CD4-positive, alpha-beta memory T cell (primary cell): ENCODE results near the gene RNF182. TPM values are rescaled to one million over a fixed set of nuclear protein-coding genes. Genes with fewer than 3 reads are reported as not detected.

ENCODE experiments used
- CTCF ChIA-PET: fragments of 350-600 bp; sonication (Branson Sonifier 250); formaldehyde crosslinking; loops from one replicate; lab custom pipeline; 2021; ENCODE audit warnings: inconsistent platforms; ENCODE audit not compliant: partially characterized antibody; lab: Charles Lee
- POLR2A ChIA-PET: fragments of 350-600 bp; sonication (Branson Sonifier 250); formaldehyde crosslinking; loops from one replicate; lab custom pipeline; 2021; ENCODE audit not compliant: partially characterized antibody; lab: Charles Lee
- DNase-seq, 5 donors: peaks; one replicate each; pipeline versions ENCODE4 v3.0.0 to v3.0.0-alpha.2; 2020 to 2022; ENCODE audit warnings: mixed read lengths in 1 of 5
- H3K27ac ChIP-seq: one replicate; pipeline ENCODE4 v1.7.0; 2013; ENCODE audit warnings: low read depth, low read length
- H3K27me3 ChIP-seq: 2 replicates; pipeline ENCODE4 v1.7.0; 2013; ENCODE audit warnings: mild to moderate bottlenecking, low read length, moderate library complexity; ENCODE audit not compliant: insufficient read depth
- H3K36me3 ChIP-seq: 2 replicates; pipeline ENCODE4 v1.7.0; 2013; ENCODE audit warnings: mild to moderate bottlenecking, low read length, moderate library complexity; ENCODE audit not compliant: insufficient read depth
- H3K4me1 ChIP-seq: 2 replicates; pipeline ENCODE4 v1.7.0; 2013; ENCODE audit warnings: mild to moderate bottlenecking, low read length, moderate library complexity; ENCODE audit not compliant: insufficient read depth
- H3K4me3 ChIP-seq, 2 donors: one replicate each; pipeline ENCODE4 v1.7.0; 2013; ENCODE audit warnings: low read length in 2 of 2, mild to moderate bottlenecking in 1 of 2
- H3K9me3 ChIP-seq, 2 donors: one replicate each; pipeline ENCODE4 v1.7.0; 2013; ENCODE audit warnings: low read length in 2 of 2, control low read depth in 1 of 2; ENCODE audit not compliant: control insufficient read depth in 1 of 2
- H3K27ac Mint-ChIP-seq, 7 donors: one replicate each; pipeline ENCODE4 v1.8.0; 2020 to 2021; ENCODE audit warnings: mixed read lengths in 7 of 7, mild to moderate bottlenecking in 6 of 7, inconsistent platforms in 3 of 7, moderate library complexity in 3 of 7
- H3K27me3 Mint-ChIP-seq, 2 donors: one replicate each; pipeline ENCODE4 v1.8.0; 2020 to 2021; ENCODE audit warnings: mixed read lengths in 2 of 2
- H3K36me3 Mint-ChIP-seq, 2 donors: one replicate each; pipeline ENCODE4 v1.8.0; 2020 to 2021; ENCODE audit warnings: mixed read lengths in 2 of 2, inconsistent platforms in 1 of 2, mild to moderate bottlenecking in 1 of 2
- H3K4me1 Mint-ChIP-seq, 4 donors: one replicate each; pipeline ENCODE4 v1.8.0; 2020 to 2021; ENCODE audit warnings: mixed read lengths in 4 of 4, mild to moderate bottlenecking in 1 of 4
- H3K4me3 Mint-ChIP-seq, 8 donors: one replicate each; pipeline ENCODE4 v1.8.0; 2020 to 2021; ENCODE audit warnings: mixed read lengths in 8 of 8, mild to moderate bottlenecking in 7 of 8, moderate library complexity in 6 of 8, inconsistent platforms in 3 of 8
- H3K9me3 Mint-ChIP-seq, 8 donors: one replicate each; pipeline ENCODE4 v1.8.0; 2020 to 2021; ENCODE audit warnings: mixed read lengths in 8 of 8, mild to moderate bottlenecking in 5 of 8, inconsistent platforms in 3 of 8, moderate library complexity in 1 of 8
- intact Hi-C: fragments of 100-400 bp; cut with micrococcal nuclease; formaldehyde crosslinking; loops from one replicate; pipeline ENCODE4 v1.15.1; 2023
- polyA plus RNA-seq, 2 donors: library from polyadenylated mRNA; unstranded; fragments of 300-500 nt; fragmentation: Illumina TruSeq; gene quantifications; one replicate each; pipeline ENCODE4 v1.2.3, GENCODE V29; 2021
- total RNA-seq, 2 experiments: library from RNA; stranded (reverse); gene quantifications; one replicate each; pipeline ENCODE4 v1.2.3, GENCODE V29; 2021

Gene RNF182
- total and polyA plus RNA-seq, 4 experiments from 2014 or later, result not detected

- intact Hi-C loops, result no loop called here
- CTCF ChIA-PET, result no interaction called here
Measured at GRCh38 chr6:14000901-14001300, 76.1 kb downstream of the RNF182 start.

GRCh38 chr6:14001329-14002012, 76.7 kb downstream of the RNF182 start:
- H3K36me3 ChIP-seq, result no peaks in the 10 kb centered on the region
- intact Hi-C loops, result no loop called here
- Mint-ChIP-seq H3K36me3 (no peaks in the 10 kb centered on the region), H3K4me3 (no peak overlapping the region), H3K27ac (no peak overlapping the region), H3K27me3 (peaks cover 17% of the 10 kb centered on the region in 2 donors), H3K9me3 (peaks cover 0 to 2% (median 0%) of the 10 kb centered on the region in 8 donors), H3K4me1 (peaks cover 0 to 2% (median 0%) of the 10 kb centered on the region in 4 donors)
- ChIA-PET CTCF (no interaction called here), POLR2A (no interaction called here)
- H3K9me3 ChIP-seq, result no peaks in the 10 kb centered on the region
- no peaks in the 10 kb centered on the region for H3K27me3 ChIP-seq
- H3K4me1 ChIP-seq, result no peaks in the 10 kb centered on the region
- H3K27ac ChIP-seq, result no peak overlapping the region
- DNase-seq, result no peak
- H3K4me3 ChIP-seq, result no peak overlapping the region

More at GRCh38 chr6:14000901-14001300, 76.1 kb downstream of the RNF182 start:
- peaks cover 0 to 2% (median 0%) of the 10 kb centered on the region in 8 donors for H3K9me3 Mint-ChIP-seq
- H3K4me3 Mint-ChIP-seq, result no peak overlapping the region
- no peaks in the 10 kb centered on the region for H3K36me3 ChIP-seq
- no peaks in the 10 kb centered on the region for H3K9me3 ChIP-seq
- H3K36me3 Mint-ChIP-seq, result no peaks in the 10 kb centered on the region
- POLR2A ChIA-PET, result no interaction called here
- H3K27me3 Mint-ChIP-seq, result peaks cover 19 to 21% of the 10 kb centered on the region in 2 donors
- H3K4me1 ChIP-seq, result no peaks in the 10 kb centered on the region
- no peak overlapping the region for H3K27ac ChIP-seq
- H3K4me3 ChIP-seq, result no peak overlapping the region
- H3K27me3 ChIP-seq, result no peaks in the 10 kb centered on the region
- no peak overlapping the region for H3K27ac Mint-ChIP-seq
- no peak for DNase-seq
- peaks cover 0 to 2% (median 0%) of the 10 kb centered on the region in 4 donors for H3K4me1 Mint-ChIP-seq

- Mint-ChIP-seq H3K27me3 (peaks cover 13 to 14% of the 10 kb centered on the region in 2 donors), H3K36me3 (no peaks in the 10 kb centered on the region), H3K4me3 (no peak overlapping the region), H3K4me1 (peaks cover 0 to 2% (median 0%) of the 10 kb centered on the region in 4 donors), H3K9me3 (peaks cover 0 to 2% (median 0%) of the 10 kb centered on the region in 8 donors), H3K27ac (no peak overlapping the region)
- Histone ChIP-seq H3K27me3 (no peaks in the 10 kb centered on the region), H3K27ac (no peak overlapping the region), H3K4me1 (no peaks in the 10 kb centered on the region), H3K4me3 (no peak overlapping the region), H3K9me3 (no peaks in the 10 kb centered on the region), H3K36me3 (no peaks in the 10 kb centered on the region)
- ChIA-PET POLR2A (no interaction called here), CTCF (no interaction called here)
- intact Hi-C loops, result no loop called here
- DNase-seq, result no peak
Measured at GRCh38 chr6:14002176-14002947, 77.6 kb downstream of the RNF182 start.

GRCh38 chr6:14004258-14004657, 79.5 kb downstream of the RNF182 start:
- H3K27me3 Mint-ChIP-seq, result peaks cover 8 to 18% of the 10 kb centered on the region in 2 donors
- Histone ChIP-seq H3K9me3 (no peaks in the 10 kb centered on the region), H3K36me3 (no peaks in the 10 kb centered on the region), H3K4me3 (no peak overlapping the region), H3K27me3 (no peaks in the 10 kb centered on the region), H3K27ac (no peak overlapping the region), H3K4me1 (no peaks in the 10 kb centered on the region)
- ChIA-PET POLR2A (interaction anchor here (0.6 kb wide), 1 partner anchor 848 kb away, joined by 3 read pairs; no protein-coding TSS in a partner anchor), CTCF (no interaction called here)
- no peaks in the 10 kb centered on the region for H3K36me3 Mint-ChIP-seq
- DNase-seq, result no peak
- no peaks in the 10 kb centered on the region for H3K9me3 Mint-ChIP-seq
- intact Hi-C loops, result no loop called here
- peaks cover 0 to 2% (median 0%) of the 10 kb centered on the region in 4 donors for H3K4me1 Mint-ChIP-seq
- H3K27ac Mint-ChIP-seq, result no peak overlapping the region
- no peak overlapping the region for H3K4me3 Mint-ChIP-seq

GRCh38 chr6:14008809-14009208, 84.1 kb downstream of the RNF182 start:
- CTCF ChIA-PET, result no interaction called here
- POLR2A ChIA-PET, result no interaction called here
- H3K4me1 Mint-ChIP-seq, result no peaks in the 10 kb centered on the region
- intact Hi-C loops, result no loop called here
- H3K36me3 Mint-ChIP-seq, result no peaks in the 10 kb centered on the region
- no peaks in the 10 kb centered on the region for H3K9me3 ChIP-seq
- peaks cover 0 to 2% (median 0%) of the 10 kb centered on the region in 8 donors for H3K9me3 Mint-ChIP-seq
- H3K4me3 Mint-ChIP-seq, result no peak overlapping the region
- H3K27me3 Mint-ChIP-seq, result peaks cover 13 to 23% of the 10 kb centered on the region in 2 donors
- DNase-seq, result no peak
- H3K4me3 ChIP-seq, result no peak overlapping the region
- H3K27ac Mint-ChIP-seq, result no peak overlapping the region
- H3K27ac ChIP-seq, result no peak overlapping the region
- no peaks in the 10 kb centered on the region for H3K27me3 ChIP-seq
- no peaks in the 10 kb centered on the region for H3K36me3 ChIP-seq
- no peaks in the 10 kb centered on the region for H3K4me1 ChIP-seq

GRCh38 chr6:14009431-14009830, 84.7 kb downstream of the RNF182 start:
- Histone ChIP-seq H3K9me3 (no peaks in the 10 kb centered on the region), H3K27ac (no peak overlapping the region), H3K36me3 (no peaks in the 10 kb centered on the region), H3K4me3 (no peak overlapping the region), H3K4me1 (no peaks in the 10 kb centered on the region), H3K27me3 (no peaks in the 10 kb centered on the region)
- H3K4me3 Mint-ChIP-seq, result no peak overlapping the region
- ChIA-PET CTCF (no interaction called here), POLR2A (no interaction called here)
- no peaks in the 10 kb centered on the region for H3K4me1 Mint-ChIP-seq
- H3K9me3 Mint-ChIP-seq, result peaks cover 0 to 2% (median 0%) of the 10 kb centered on the region in 8 donors
- H3K27ac Mint-ChIP-seq, result no peak overlapping the region
- peaks cover 14 to 24% of the 10 kb centered on the region in 2 donors for H3K27me3 Mint-ChIP-seq
- DNase-seq, result no peak
- intact Hi-C loops, result no loop called here
- H3K36me3 Mint-ChIP-seq, result no peaks in the 10 kb centered on the region

- Histone ChIP-seq H3K4me3 (no peak overlapping the region), H3K4me1 (no peaks in the 10 kb centered on the region), H3K36me3 (no peaks in the 10 kb centered on the region), H3K27ac (no peak overlapping the region), H3K9me3 (no peaks in the 10 kb centered on the region), H3K27me3 (no peaks in the 10 kb centered on the region)
- Mint-ChIP-seq H3K27ac (no peak overlapping the region), H3K9me3 (peaks cover 0 to 2% (median 0%) of the 10 kb centered on the region in 8 donors), H3K27me3 (peaks cover 15 to 27% of the 10 kb centered on the region in 2 donors), H3K4me1 (no peaks in the 10 kb centered on the region), H3K36me3 (no peaks in the 10 kb centered on the region), H3K4me3 (no peak overlapping the region)
- intact Hi-C loops, result no loop called here
- POLR2A ChIA-PET, result no interaction called here
- CTCF ChIA-PET, result no interaction called here
- DNase-seq, result no peak
Measured at GRCh38 chr6:14010275-14010674, 85.5 kb downstream of the RNF182 start.
